H1 (cell line): ENCODE data around the gene TMEM165. TPM values are rescaled to one million over a fixed set of nuclear protein-coding genes. Genes with fewer than 3 reads are reported as not detected.

Experiments
- CTCF ChIA-PET: fragments of 300-600 bp; sonication (Branson Sonifier 250); formaldehyde crosslinking; loops from one replicate; lab custom pipeline; 2021; ENCODE audit not compliant: partially characterized antibody; lab: Charles Lee
- POLR2A ChIA-PET: fragments of 300-600 bp; sonication (Branson Sonifier 250); formaldehyde crosslinking; loops from one replicate; lab custom pipeline; 2021; ENCODE audit warnings: inconsistent platforms; ENCODE audit not compliant: partially characterized antibody; lab: Charles Lee
- DNase-seq, 2 experiments: peaks; one replicate each; pipeline versions ENCODE4 v3.0.0 to v3.0.0-alpha.2; 2010 to 2022; ENCODE audit warnings: low spot score in 2 of 2, low read depth in 1 of 2, mixed read lengths in 1 of 2
- FAIRE-seq: peaks from 2 replicates; lab custom pipeline; 2011; peaks lifted over from hg19 to GRCh38; lab: Jason Lieb, UNC
- H2AFZ ChIP-seq: 2 replicates; pipeline ENCODE4 v1.8.1; 2012; ENCODE audit warnings: low read length, inconsistent platforms
- H2AK5ac ChIP-seq: 2 replicates; pipeline ENCODE4 v1.6.1; 2013; ENCODE audit warnings: low read depth, low read length
- H2BK120ac ChIP-seq: replicated peaks from 2 replicates; pipeline ENCODE3; 2013; ENCODE audit warnings: low read depth, low read length, inconsistent platforms
- H2BK12ac ChIP-seq: 2 replicates; pipeline ENCODE4 v1.6.1; 2013; ENCODE audit warnings: low read depth, low read length
- H2BK15ac ChIP-seq: 2 replicates; pipeline ENCODE4 v1.6.1; 2013; ENCODE audit warnings: low read length
- H2BK20ac ChIP-seq: 2 replicates; pipeline ENCODE4 v1.6.1; 2013; ENCODE audit warnings: low read length
- H2BK5ac ChIP-seq: 2 replicates; pipeline ENCODE4 v1.6.1; 2013; ENCODE audit warnings: low read depth, low read length
- H3K14ac ChIP-seq: 2 replicates; pipeline ENCODE4 v1.6.1; 2013; ENCODE audit warnings: inconsistent platforms; ENCODE audit not compliant: insufficient read length
- H3K18ac ChIP-seq: 2 replicates; pipeline ENCODE4 v1.6.1; 2013; ENCODE audit warnings: low read length; ENCODE audit errors: extremely low read depth
- H3K23ac ChIP-seq: 2 replicates; pipeline ENCODE4 v1.6.1; 2013; ENCODE audit warnings: inconsistent platforms; ENCODE audit not compliant: insufficient read length
- H3K23me2 ChIP-seq: 2 replicates; pipeline ENCODE4 v1.6.1; 2013; ENCODE audit warnings: low read depth, low read length
- H3K27ac ChIP-seq: 2 replicates; pipeline ENCODE4 v1.6.1; 2011; ENCODE audit warnings: low read depth, low read length, inconsistent platforms
- H3K27me3 ChIP-seq, 4 experiments: replicated peaks in 1 of 4; 1 replicate in 1 of 4; 2 replicates in 3 of 4; pipeline versions ENCODE4 v1.6.1 to v1.8.1; 2011 to 2013; ENCODE audit warnings: low read length in 3 of 4, mild to moderate bottlenecking in 3 of 4, inconsistent platforms in 2 of 4, mixed read lengths in 2 of 4, moderate library complexity in 1 of 4; ENCODE audit not compliant: control insufficient read depth in 3 of 4, insufficient read depth in 3 of 4; ENCODE audit errors: extremely low read depth in 1 of 4
- H3K36me3 ChIP-seq, 4 experiments: 2 replicates each; pipeline versions ENCODE4 v1.6.1 to v1.8.1; 2011 to 2013; ENCODE audit warnings: mild to moderate bottlenecking in 4 of 4, low read length in 3 of 4, moderate library complexity in 2 of 4, control low read depth in 1 of 4, inconsistent platforms in 1 of 4; ENCODE audit not compliant: insufficient read depth in 4 of 4, control insufficient read depth in 2 of 4
- H3K4ac ChIP-seq: replicated peaks from 2 replicates; pipeline ENCODE3; 2013; ENCODE audit warnings: low read length, low read depth, mixed read lengths, inconsistent platforms; ENCODE audit not compliant: insufficient read length
- H3K4me1 ChIP-seq, 4 experiments: replicated peaks in 1 of 4; 1 replicate in 1 of 4; 2 replicates in 3 of 4; pipeline versions ENCODE4 v1.6.1 to v1.8.1; 2011 to 2013; ENCODE audit warnings: low read length in 3 of 4, inconsistent platforms in 2 of 4, mixed read lengths in 1 of 4; ENCODE audit not compliant: insufficient read depth in 4 of 4, control insufficient read depth in 3 of 4
- H3K4me2 ChIP-seq, 2 experiments: 2 replicates each; pipeline versions ENCODE4 v1.6.1 to v1.8.1; 2011 to 2013; ENCODE audit warnings: low read depth in 2 of 2, low read length in 2 of 2, control low read depth in 1 of 2, inconsistent platforms in 1 of 2, mild to moderate bottlenecking in 1 of 2; ENCODE audit not compliant: insufficient read depth in 1 of 2
- H3K4me3 ChIP-seq, 4 experiments: fragments of 200-600, 300-600 bp in 1 of 4; sonication (generic), shearing (Covaris generic), sonication (Bioruptor Twin) in 1 of 4; 2 replicates each; pipeline versions ENCODE4 v1.5.1 to v1.8.1; 2011 to 2016; ENCODE audit warnings: low read length in 4 of 4, low read depth in 3 of 4, control low read depth in 2 of 4, inconsistent platforms in 2 of 4, mild to moderate bottlenecking in 2 of 4, mixed read lengths in 1 of 4, moderate library complexity in 1 of 4; ENCODE audit not compliant: insufficient read depth in 2 of 4; ENCODE audit errors: extremely low read depth in 1 of 4
- H3K56ac ChIP-seq: replicated peaks from 2 replicates; pipeline ENCODE3; 2013; ENCODE audit warnings: low read depth, mild to moderate bottlenecking, mixed read lengths, low read length, inconsistent platforms; ENCODE audit not compliant: insufficient read length
- H3K79me1 ChIP-seq: 2 replicates; pipeline ENCODE4 v1.6.1; 2013; ENCODE audit warnings: low read depth, low read length, control low read depth
- H3K79me2 ChIP-seq, 2 experiments: 2 replicates each; pipeline versions ENCODE4 v1.6.1 to v1.8.1; 2012 to 2013; ENCODE audit warnings: low read length in 2 of 2, mild to moderate bottlenecking in 2 of 2, inconsistent platforms in 1 of 2; ENCODE audit not compliant: insufficient read depth in 2 of 2, control insufficient read depth in 1 of 2
- H3K9ac ChIP-seq, 4 experiments: replicated peaks in 1 of 4; 1 replicate in 1 of 4; 2 replicates in 3 of 4; pipeline versions ENCODE4 v1.6.1 to v1.8.1; 2011 to 2013; ENCODE audit warnings: low read depth in 3 of 4, low read length in 3 of 4, control low read depth in 2 of 4, mild to moderate bottlenecking in 2 of 4, moderate library complexity in 2 of 4, inconsistent platforms in 1 of 4; ENCODE audit errors: extremely low read depth in 1 of 4
- H3K9me3 ChIP-seq, 2 experiments: 2 replicates each; pipeline versions ENCODE4 v1.6.1 to v1.8.1; 2012 to 2013; ENCODE audit warnings: mild to moderate bottlenecking in 2 of 2, moderate library complexity in 2 of 2, control low read depth in 1 of 2, inconsistent platforms in 1 of 2, low read depth in 1 of 2, low read length in 1 of 2, mixed read lengths in 1 of 2; ENCODE audit not compliant: insufficient read depth in 2 of 2
- H4K20me1 ChIP-seq, 2 experiments: replicated peaks in 1 of 2; 2 replicates each; pipeline versions ENCODE3 to v1.8.1; 2011 to 2013; ENCODE audit warnings: inconsistent platforms in 2 of 2, low read length in 2 of 2, mild to moderate bottlenecking in 1 of 2; ENCODE audit not compliant: insufficient read depth in 2 of 2, control insufficient read depth in 1 of 2
- H4K5ac ChIP-seq: 2 replicates; pipeline ENCODE4 v1.6.1; 2013; ENCODE audit warnings: low read length, low read depth, mixed read lengths, inconsistent platforms; ENCODE audit not compliant: insufficient read length
- H4K8ac ChIP-seq: 2 replicates; pipeline ENCODE4 v1.8.0; 2013; ENCODE audit warnings: mild to moderate bottlenecking, moderate library complexity, low read length, inconsistent platforms; ENCODE audit not compliant: insufficient read depth; ENCODE audit errors: extremely low read depth
- H4K91ac ChIP-seq: replicated peaks from 2 replicates; pipeline ENCODE3; 2013; ENCODE audit warnings: low read length, mixed read lengths, inconsistent platforms; ENCODE audit not compliant: insufficient read length
- RBBP5 ChIP-seq: IDR thresholded peaks from 2 replicates; pipeline ENCODE4 v1.7.1; 2012; ENCODE audit warnings: low read depth, mild to moderate bottlenecking, inconsistent platforms, low read length, moderate library complexity, borderline replicate concordance
- SP2 ChIP-seq: IDR thresholded peaks from 2 replicates; pipeline ENCODE4 v1.6.1; 2012; ENCODE audit warnings: mild to moderate bottlenecking, low read length, inconsistent platforms
- WGBS, 2 experiments: shearing (Covaris generic) in 1 of 2; methylation state at CpG; one replicate each; pipeline versions ENCODE4 v1.1.6 to v1.1.7; 2013 to 2015; ENCODE audit warnings: low lambda C conversion rate in 2 of 2, mixed read lengths in 2 of 2, inconsistent platforms in 1 of 2, low coverage in 1 of 2, missing lambda C conversion rate in 1 of 2; ENCODE audit not compliant: insufficient replicate concordance in 2 of 2, insufficient coverage in 1 of 2, insufficient read length in 1 of 2; ENCODE audit errors: extremely low coverage in 1 of 2, missing lambda C conversion rate in 1 of 2; 5-methylcytosine and 5-hydroxymethylcytosine counted together
- polyA plus RNA-seq, 7 experiments: library from polyadenylated mRNA; depleted of rRNA in 3 of 7; stranded (reverse) in 5 of 7; unstranded in 2 of 7; fragments of >200 nt in 5 of 7; fragments of 200-250 nt in 2 of 7; gene quantifications; 1 replicate in 5 of 7; 2 replicates in 1 of 7; 4 replicates in 1 of 7; pipeline versions ENCODE4 v1.2.1 to v1.2.3, GENCODE V29; 2011 to 2013; ENCODE audit warnings: missing spikeins in 2 of 7, mixed read lengths in 2 of 7
- total RNA-seq: library from RNA; stranded (reverse); fragmentation: NEBNext Ultra II Directional; extraction: Animal tissue kit (Norgen Biotek cat#: 25700); gene quantifications from 2 replicates; pipeline ENCODE4 v1.2.1, GENCODE V29; 2021

TMEM165 gene
- total and polyA plus RNA-seq, 2 of the 8 experiments (the other 6 are each of a cell fraction or from before 2014, with no cell fraction given), result 85.5 to 125 TPM

GRCh38 chr4:55380576-55380975, 15.2 kb upstream of the TMEM165 start:
- H3K18ac ChIP-seq, result no peak overlapping the region
- H2BK120ac ChIP-seq, result no peak overlapping the region
- H4K20me1 ChIP-seq, result no peaks in the 10 kb centered on the region
- CTCF ChIA-PET, result no interaction called here
- H3K79me2 ChIP-seq, result no peaks in the 10 kb centered on the region
- no peaks in the 10 kb centered on the region for H3K27me3 ChIP-seq
- no peak overlapping the region for H4K5ac ChIP-seq
- 75% methylated on average over 2 of the region's 2 CpGs; no CpG with 5 or more reads in 1 of the 2 experiments for WGBS, 2 experiments
- POLR2A ChIA-PET, result no interaction called here
- H3K4me2 ChIP-seq, result no peak overlapping the region
- H3K23me2 ChIP-seq, result no peaks in the 10 kb centered on the region
- H4K91ac ChIP-seq, result no peak overlapping the region
- no peaks in the 10 kb centered on the region for H3K9me3 ChIP-seq
- H3K23ac ChIP-seq, result no peak overlapping the region
- H3K9ac ChIP-seq, result no peak overlapping the region
- no peak overlapping the region for H2AK5ac ChIP-seq
- no peak overlapping the region for H2AFZ ChIP-seq
- H2BK12ac ChIP-seq, result no peak overlapping the region
- no peak for DNase-seq
- no peak overlapping the region for H2BK20ac ChIP-seq
- no peaks in the 10 kb centered on the region for H3K79me1 ChIP-seq
- H3K4me1 ChIP-seq, result no peaks in the 10 kb centered on the region
- H2BK5ac ChIP-seq, result no peak overlapping the region
- H3K36me3 ChIP-seq, result no peaks in the 10 kb centered on the region
- no peak overlapping the region for H3K4ac ChIP-seq
- no peak overlapping the region for H3K14ac ChIP-seq
- TF ChIP-seq SP2 (no peak), RBBP5 (no peak)
- H4K8ac ChIP-seq, result no peak overlapping the region
- H3K4me3 ChIP-seq, result no peak overlapping the region
- H3K56ac ChIP-seq, result no peak overlapping the region
- H3K27ac ChIP-seq, result no peak overlapping the region
- FAIRE-seq, result no peak
- H2BK15ac ChIP-seq, result no peak overlapping the region
